Activated naive CD8-positive, alpha-beta T cell treated with anti-CD3 and anti-CD28 coated beads for 36 hours (primary cell): Measurements from ENCODE around the gene CALR. TPM values are rescaled to one million over a fixed set of nuclear protein-coding genes. Genes with fewer than 3 reads are reported as not detected.
A peak's percentile ranks its signal among the peaks of the same experiment; 100 is the strongest.
"Not testable (repeated sequence)": the region's sequence is repeated elsewhere in the genome, so short reads cannot be mapped to it uniquely, and the experiment has no call there.

Source experiments
- DNase-seq: peaks from one replicate; pipeline ENCODE4 v3.0.0; 2021
- H3K27ac Mint-ChIP-seq: one replicate; pipeline ENCODE4 v1.8.0; 2022; ENCODE audit warnings: mild to moderate bottlenecking, moderate library complexity, mixed read lengths
- H3K27me3 Mint-ChIP-seq: one replicate; pipeline ENCODE4 v1.8.0; 2022; ENCODE audit warnings: mild to moderate bottlenecking, mixed read lengths
- H3K36me3 Mint-ChIP-seq: one replicate; pipeline ENCODE4 v1.8.0; 2021; ENCODE audit warnings: mild to moderate bottlenecking, mixed read lengths
- H3K4me1 Mint-ChIP-seq: one replicate; pipeline ENCODE4 v1.8.0; 2021; ENCODE audit warnings: mixed read lengths
- H3K4me3 Mint-ChIP-seq: one replicate; pipeline ENCODE4 v1.8.0; 2022; ENCODE audit warnings: mild to moderate bottlenecking, moderate library complexity, mixed read lengths
- H3K9me3 Mint-ChIP-seq: one replicate; pipeline ENCODE4 v1.8.0; 2022; ENCODE audit warnings: mixed read lengths
- total RNA-seq, 2 experiments: library from RNA; stranded (reverse); gene quantifications; one replicate each; pipeline ENCODE4 v1.2.3, GENCODE V29; 2021

CALR gene
- total RNA-seq, 2 experiments from 2014 or later = 673 to 688 TPM

DNA sequence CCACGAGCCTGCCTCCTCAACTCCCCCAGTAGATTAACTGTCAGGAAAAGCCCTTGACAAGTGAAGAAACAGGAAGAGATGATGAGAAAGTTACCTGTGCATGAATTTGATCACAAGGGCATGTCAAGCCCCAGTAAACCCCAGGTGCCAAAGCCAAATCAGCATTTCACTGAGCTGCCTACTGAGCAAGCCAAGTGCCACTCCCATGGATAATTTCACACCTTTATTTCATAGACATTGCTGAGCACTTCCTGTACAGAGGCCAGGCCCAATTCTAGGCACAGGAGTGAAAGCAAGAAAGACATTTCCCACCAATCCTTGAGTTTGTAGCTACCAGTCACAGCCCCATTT is 16.2 kb downstream of the CALR start:
- Mint-ChIP-seq H3K27ac (peak overlapping the region; percentile 89), H3K36me3 (peaks cover 44% of the 10 kb centered on the region), H3K27me3 (no peaks in the 10 kb centered on the region), H3K4me1 (peaks cover 31% of the 10 kb centered on the region), H3K4me3 (peak overlapping the region; percentile 2), H3K9me3 (no peaks in the 10 kb centered on the region)
- no peak for DNase-seq

DNA sequence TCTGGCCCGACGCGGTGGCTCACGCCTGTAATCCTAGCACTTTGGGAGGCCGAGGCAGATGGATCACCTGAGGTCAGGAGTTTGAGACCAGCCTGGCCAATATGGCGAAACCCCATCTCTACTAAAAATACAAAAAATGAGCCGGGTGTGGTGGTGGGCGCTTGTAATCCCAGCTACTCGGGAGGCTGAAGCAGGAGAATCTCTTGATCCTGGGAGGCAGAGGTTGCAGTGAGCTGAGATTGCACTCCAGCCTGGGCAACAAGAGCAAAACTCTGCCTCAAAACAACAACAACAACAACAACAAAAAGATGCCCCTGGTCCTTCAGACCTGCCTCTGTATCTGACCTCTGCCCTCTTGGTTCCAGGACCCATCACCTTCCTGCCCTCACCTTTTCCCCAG is 17.2 kb downstream of the CALR start:
- H3K27me3 Mint-ChIP-seq, H3K9me3 Mint-ChIP-seq, DNase-seq: not testable (repeated sequence)
- peaks cover 39% of the 10 kb centered on the region for H3K36me3 Mint-ChIP-seq
- H3K4me3 Mint-ChIP-seq = peak overlapping the region; percentile 79
- H3K4me1 Mint-ChIP-seq = peaks cover 30% of the 10 kb centered on the region
- peak overlapping the region; percentile 89 for H3K27ac Mint-ChIP-seq

DNA sequence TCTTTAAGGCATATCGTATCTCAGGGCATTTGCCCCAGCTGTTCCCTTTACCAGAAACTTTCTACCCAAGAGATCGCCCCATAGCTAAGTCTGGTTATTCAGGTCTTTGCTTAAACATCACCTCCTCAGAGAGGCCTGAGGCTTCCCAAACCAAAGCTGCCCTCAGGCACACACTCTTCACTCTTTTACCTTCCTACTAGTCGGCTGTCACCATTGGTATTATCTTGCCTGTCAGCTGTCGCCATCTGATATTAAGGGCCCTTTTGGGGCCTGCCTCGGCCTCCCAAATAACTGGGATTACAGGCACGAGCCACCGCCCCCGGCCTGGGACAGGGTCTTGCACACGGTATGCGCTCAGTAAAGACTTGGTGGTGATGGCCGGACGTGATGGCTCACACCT is 17.6 kb downstream of the CALR start:
- peaks cover 36% of the 10 kb centered on the region for H3K36me3 Mint-ChIP-seq
- no peak for DNase-seq
- no peaks in the 10 kb centered on the region for H3K27me3 Mint-ChIP-seq
- H3K27ac Mint-ChIP-seq = peak overlapping the region; percentile 89
- peak overlapping the region; percentile 79 for H3K4me3 Mint-ChIP-seq
- H3K4me1 Mint-ChIP-seq = peaks cover 30% of the 10 kb centered on the region
- H3K9me3 Mint-ChIP-seq = no peaks in the 10 kb centered on the region

DNA sequence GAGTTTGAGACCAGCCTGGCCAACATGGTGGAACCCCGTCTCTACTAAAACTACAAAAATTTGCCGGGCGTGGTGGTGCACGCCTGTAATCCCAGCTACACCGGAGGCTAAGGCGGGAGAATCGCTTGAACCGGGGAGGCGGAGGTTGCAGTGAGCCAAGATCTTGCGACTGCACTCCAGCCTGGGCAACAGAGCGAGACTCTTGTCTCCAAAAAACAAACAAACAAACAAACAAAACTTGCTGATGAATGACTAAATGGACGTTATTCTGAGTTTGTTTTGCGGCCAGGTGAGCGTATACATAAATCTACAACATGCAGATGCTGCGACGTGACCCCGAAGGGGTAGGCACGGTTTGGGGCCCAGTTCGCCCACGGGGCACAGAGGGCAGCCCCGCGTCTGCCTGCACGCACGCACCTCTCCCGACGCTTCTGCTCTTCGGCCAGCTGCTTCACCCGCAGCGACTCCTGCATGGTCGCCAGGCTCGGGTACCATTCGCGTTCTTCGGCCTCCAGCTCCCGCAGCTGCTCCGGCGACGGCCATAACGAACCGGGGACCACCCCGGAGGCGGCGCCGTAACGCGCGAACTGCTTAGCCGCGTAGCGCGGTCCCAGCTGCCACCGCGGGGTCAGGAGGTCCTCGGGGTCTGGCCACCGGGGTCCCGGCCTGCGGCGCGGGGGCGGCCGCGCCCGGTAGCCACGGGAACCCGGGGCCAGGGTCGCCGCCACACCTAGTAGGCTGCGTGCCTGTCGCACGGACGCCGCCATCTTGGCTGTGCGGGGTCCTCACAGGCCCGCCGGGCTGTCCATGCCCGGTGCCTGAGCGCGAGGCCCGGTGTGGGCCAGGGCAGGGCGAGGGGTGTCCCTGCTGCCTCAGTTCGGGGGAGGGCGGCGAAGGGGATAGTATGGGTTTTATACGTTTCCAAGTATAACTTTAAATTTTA is 18.3 kb downstream of the CALR start, which contains the start of gene GADD45GIP1:
TSS of gene GADD45GIP1 (minus strand) at position 778 of the 943 bp plus-strand sequence. CDS start at position 767, 11 bp downstream.
- Mint-ChIP-seq H3K9me3 (no peaks in the 10 kb centered on the region), H3K27ac (peak within 1 kb of the TSS; percentile 96), H3K4me3 (peak within 1 kb of the TSS; percentile 91), H3K36me3 (peaks cover 31% of the 10 kb centered on the region), H3K4me1 (peaks cover 30% of the 10 kb centered on the region), H3K27me3 (no peaks in the 10 kb centered on the region)
- DNase-seq = peak; percentile 89

DNA sequence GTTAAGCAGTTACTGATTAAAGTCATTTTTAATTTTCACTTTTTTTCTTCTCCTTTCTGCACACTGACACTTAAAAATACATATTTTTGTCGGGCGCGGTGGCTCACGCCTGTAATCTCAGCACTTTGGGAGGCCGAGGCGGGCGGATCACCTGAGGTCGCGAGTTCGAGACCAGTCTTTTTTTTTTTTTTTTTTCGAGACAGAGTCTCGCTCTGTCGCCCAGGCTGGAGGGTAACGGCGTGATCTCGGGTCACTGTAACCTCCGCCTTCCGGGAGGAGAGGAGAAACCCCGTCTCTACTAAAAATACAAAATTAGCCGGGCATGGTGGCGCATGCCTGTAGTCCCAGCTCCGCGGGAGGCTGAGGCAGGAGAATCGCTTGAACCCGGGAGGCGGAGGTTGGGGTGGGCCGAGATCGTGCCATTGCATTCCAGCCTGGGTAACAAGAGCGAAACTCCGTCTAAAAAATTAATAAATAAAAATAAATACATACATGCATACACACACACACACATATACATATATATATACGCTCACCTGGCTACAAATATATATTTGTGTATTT is 19.1 kb downstream of the CALR start:
- H3K9me3 Mint-ChIP-seq, DNase-seq, H3K27me3 Mint-ChIP-seq: not testable (repeated sequence)
- H3K36me3 Mint-ChIP-seq = peaks cover 27% of the 10 kb centered on the region
- H3K27ac Mint-ChIP-seq = peak overlapping the region; percentile 96
- H3K4me1 Mint-ChIP-seq = peaks cover 30% of the 10 kb centered on the region
- peak overlapping the region; percentile 91 for H3K4me3 Mint-ChIP-seq

DNA sequence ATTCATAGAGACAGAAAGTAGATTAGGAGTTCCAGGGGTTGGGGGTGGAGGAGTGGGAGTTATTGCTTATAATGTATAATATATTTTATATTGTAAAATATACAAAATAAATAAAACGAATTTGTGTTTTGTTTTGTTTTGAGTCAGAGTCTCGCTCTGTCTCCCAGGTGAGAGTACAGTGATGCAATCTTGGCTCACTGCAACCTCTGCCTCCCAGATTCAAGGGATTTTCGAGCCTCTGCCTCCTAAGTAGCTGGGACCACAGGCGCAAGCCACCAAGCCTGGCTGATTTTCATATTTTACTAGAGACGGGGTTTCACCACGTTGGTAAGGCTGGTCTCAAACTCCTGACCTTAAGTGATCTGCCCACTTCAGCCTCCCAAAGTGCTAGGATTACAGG is 21.1 kb downstream of the CALR start:
- Mint-ChIP-seq H3K4me1 (peaks cover 21% of the 10 kb centered on the region), H3K36me3 (peaks cover 17% of the 10 kb centered on the region), H3K9me3 (no peaks in the 10 kb centered on the region), H3K4me3 (no peak overlapping the region), H3K27me3 (no peaks in the 10 kb centered on the region), H3K27ac (no peak overlapping the region)
- DNase-seq = no peak

DNA sequence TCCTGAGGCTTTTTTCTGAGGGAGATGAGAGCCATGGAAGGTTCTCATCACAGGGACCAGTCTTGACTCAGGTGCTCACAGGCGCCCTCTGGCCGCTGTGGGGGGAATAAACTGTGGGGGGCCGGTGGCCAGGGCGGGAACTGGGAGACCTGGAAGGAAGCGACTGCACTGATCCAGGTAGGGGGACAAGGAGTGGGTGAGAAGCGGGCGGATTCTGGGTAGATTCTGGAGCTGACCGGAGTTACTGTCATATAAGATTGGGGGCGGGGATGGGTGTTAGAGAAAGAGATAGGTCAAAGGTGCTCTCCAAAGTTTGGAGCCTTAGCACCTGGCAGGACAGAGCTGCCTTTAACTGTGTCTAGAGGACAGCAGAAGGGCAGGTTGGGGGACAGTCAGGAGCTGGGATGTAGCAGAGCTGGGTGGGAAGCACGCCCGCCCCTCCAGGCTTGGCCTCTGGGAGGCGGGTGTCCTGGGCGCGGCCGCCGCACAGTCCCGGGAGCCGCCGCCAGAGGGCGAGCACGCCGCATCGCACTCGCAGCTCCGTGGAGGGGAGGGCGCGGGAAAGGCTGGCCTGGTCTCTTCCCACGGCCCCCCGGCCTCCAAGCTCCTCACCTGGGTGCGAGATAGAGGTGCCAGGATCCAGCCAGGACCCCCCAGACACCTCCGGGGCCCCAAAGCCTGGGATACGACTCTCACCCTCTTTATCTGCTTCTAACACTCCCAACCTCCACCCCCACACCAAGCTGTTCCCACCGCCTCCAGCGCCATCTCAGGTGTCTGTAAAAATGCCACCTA is 26.8 kb downstream of the CALR start:
- Mint-ChIP-seq H3K4me1 (peaks cover 9% of the 10 kb centered on the region), H3K9me3 (no peaks in the 10 kb centered on the region), H3K27ac (peak overlapping the region; percentile 78), H3K36me3 (no peaks in the 10 kb centered on the region), H3K27me3 (no peaks in the 10 kb centered on the region), H3K4me3 (peak overlapping the region; percentile 80)
- peak; percentile 88 for DNase-seq

DNA sequence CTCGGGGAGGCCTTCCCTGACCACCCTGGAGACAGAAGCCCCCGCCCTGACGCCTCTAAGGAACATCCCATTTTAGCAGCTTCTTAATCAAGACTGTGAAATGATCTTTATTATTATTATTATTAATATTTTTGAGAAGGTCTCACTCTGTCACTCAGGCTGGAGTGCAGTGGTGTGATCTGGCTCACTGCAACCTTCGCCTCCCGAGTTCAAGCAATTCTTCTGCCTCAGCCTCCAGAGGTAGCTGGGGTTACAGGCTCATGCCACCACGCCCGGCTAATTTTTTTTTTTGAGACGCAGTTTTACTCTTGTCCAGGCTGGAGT is 27.4 kb downstream of the CALR start:
- H3K36me3 Mint-ChIP-seq = no peaks in the 10 kb centered on the region
- H3K27me3 Mint-ChIP-seq = no peaks in the 10 kb centered on the region
- H3K4me3 Mint-ChIP-seq = peak overlapping the region; percentile 44
- DNase-seq = no peak
- peaks cover 10% of the 10 kb centered on the region for H3K4me1 Mint-ChIP-seq
- H3K9me3 Mint-ChIP-seq = no peaks in the 10 kb centered on the region
- no peak overlapping the region for H3K27ac Mint-ChIP-seq

DNA sequence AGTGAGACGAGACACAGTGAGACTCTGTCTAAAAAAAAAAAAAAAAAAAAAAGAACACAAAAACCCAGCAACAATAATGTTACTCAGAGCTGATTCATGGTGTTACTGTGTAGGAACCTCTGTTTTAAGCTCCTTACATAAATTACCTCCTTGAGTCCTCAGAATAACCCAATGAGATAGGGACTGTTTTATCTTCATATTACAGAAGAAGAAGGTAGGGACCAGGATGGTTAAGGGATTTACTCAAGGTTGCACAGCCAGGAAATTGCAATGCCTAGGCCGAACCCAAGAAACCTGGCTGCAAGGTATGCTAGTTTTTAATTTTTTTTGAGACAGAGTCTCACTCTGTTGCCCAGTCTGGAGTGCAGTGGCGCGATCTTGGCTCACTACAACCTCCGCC is 29.5 kb downstream of the CALR start:
- H3K27ac Mint-ChIP-seq = no peak overlapping the region
- peaks cover 10% of the 10 kb centered on the region for H3K4me1 Mint-ChIP-seq
- DNase-seq = no peak
- H3K36me3 Mint-ChIP-seq = no peaks in the 10 kb centered on the region
- H3K4me3 Mint-ChIP-seq = no peak overlapping the region
- H3K9me3 Mint-ChIP-seq = no peaks in the 10 kb centered on the region
- H3K27me3 Mint-ChIP-seq = no peaks in the 10 kb centered on the region

DNA sequence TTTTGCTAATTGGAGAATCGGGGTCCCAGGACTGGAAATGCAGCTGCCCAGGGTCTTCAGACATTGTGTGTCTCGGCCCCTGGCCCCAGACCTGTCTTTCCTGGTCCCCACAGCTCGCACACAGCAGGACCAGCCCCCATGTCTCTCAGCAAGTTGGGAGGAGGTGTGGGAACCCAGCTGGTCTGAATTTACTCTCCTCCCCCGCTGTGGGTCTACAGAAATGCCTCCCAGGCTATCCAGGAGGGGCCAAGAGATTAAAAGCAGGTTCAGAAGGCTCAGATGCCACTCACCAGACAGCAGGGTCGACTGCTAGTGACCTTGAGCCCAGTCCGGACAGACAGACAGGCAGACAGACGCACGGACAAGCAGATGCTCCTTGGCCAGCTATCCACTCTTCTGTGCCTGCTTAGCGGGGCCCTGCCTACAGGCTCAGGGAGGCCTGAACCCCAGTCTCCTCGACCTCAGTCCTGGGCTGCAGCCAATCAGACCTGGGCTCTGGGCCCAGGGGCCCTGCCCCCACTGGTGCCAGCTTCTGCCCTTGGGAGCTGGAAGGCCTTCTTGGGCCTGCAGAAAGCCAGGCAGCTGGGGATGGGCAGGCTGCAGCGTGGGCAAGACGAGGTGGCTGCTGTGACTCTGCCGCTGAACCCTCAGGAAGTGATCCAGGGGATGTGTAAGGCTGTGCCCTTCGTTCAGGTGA is 31.0 kb downstream of the CALR start, which contains the start of gene DAND5:
TSS of gene DAND5 (plus strand) at position 285 of the 697 bp plus-strand sequence. CDS start at position 370, 85 bp downstream.
- Mint-ChIP-seq H3K4me3 (no peak within 1 kb of the TSS), H3K36me3 (no peaks in the 10 kb centered on the region), H3K27me3 (no peaks in the 10 kb centered on the region), H3K4me1 (peaks cover 10% of the 10 kb centered on the region), H3K27ac (peak within 1 kb of the TSS; percentile 39), H3K9me3 (no peaks in the 10 kb centered on the region)
- DNase-seq = no peak

DNA sequence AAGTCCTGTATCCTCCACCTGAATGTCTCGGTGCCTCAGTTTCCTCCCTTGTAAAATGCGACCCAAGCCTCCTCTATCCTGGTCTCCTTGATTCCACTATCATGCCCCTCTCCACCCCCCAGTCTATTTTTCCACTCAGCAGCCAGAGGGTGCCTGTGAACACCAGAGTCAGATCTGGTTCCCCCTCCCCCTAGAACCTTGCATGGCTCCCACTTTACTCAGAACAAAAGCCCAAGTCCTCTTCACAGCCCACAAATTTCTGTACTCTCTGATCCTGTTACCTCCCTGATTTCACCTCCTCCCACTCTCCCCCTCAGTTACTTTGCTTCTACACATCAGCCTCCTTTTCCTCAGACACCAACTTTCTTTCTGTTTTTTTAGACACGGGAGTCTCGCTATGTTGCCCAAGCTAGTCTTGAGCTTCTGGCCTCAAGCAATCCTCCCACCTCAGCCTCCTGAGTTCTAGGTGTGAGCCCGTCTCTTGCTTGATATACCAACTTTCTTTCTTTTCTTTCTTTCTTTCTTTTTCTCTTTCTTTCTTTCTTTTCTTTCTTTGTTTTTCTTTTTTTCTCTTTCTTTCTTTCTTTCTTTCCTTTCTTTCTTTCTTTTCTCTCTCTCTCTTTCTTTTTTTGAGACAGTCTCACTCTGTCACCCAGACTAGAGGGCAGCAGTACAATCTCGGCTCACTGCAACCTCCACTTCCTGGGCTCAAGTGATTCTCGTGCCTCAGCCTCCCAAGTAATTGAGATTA is 31.8 kb downstream of the CALR start:
- no peaks in the 10 kb centered on the region for H3K9me3 Mint-ChIP-seq
- no peaks in the 10 kb centered on the region for H3K27me3 Mint-ChIP-seq
- H3K27ac Mint-ChIP-seq = peak overlapping the region; percentile 39
- no peak overlapping the region for H3K4me3 Mint-ChIP-seq
- H3K4me1 Mint-ChIP-seq = peaks cover 6% of the 10 kb centered on the region
- DNase-seq = no peak
- H3K36me3 Mint-ChIP-seq = no peaks in the 10 kb centered on the region

DNA sequence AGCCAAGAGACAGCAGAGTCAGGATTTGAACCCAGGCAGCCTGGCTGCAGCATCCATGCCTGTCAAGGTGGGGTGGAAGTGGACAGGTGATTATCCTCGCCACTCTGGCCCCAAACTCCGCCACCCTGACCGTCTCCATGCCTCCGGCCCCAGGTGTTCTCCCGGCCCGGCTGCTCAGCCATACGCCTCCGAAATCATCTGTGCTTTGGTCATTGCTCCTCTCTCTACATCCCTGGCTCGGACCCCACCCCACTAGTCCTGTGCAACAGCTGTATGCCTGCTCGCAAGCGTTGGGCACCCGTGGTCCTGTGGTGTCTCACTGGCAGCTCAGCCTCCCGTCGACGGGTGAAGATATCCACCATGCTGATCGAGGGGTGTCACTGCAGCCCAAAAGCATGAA is 34.8 kb downstream of the CALR start:
- DNase-seq = no peak
- peaks cover 16% of the 10 kb centered on the region for H3K27me3 Mint-ChIP-seq
- no peaks in the 10 kb centered on the region for H3K9me3 Mint-ChIP-seq
- no peaks in the 10 kb centered on the region for H3K36me3 Mint-ChIP-seq
- H3K4me1 Mint-ChIP-seq = peaks cover 4% of the 10 kb centered on the region
- H3K4me3 Mint-ChIP-seq = no peak overlapping the region
- no peak overlapping the region for H3K27ac Mint-ChIP-seq

DNA sequence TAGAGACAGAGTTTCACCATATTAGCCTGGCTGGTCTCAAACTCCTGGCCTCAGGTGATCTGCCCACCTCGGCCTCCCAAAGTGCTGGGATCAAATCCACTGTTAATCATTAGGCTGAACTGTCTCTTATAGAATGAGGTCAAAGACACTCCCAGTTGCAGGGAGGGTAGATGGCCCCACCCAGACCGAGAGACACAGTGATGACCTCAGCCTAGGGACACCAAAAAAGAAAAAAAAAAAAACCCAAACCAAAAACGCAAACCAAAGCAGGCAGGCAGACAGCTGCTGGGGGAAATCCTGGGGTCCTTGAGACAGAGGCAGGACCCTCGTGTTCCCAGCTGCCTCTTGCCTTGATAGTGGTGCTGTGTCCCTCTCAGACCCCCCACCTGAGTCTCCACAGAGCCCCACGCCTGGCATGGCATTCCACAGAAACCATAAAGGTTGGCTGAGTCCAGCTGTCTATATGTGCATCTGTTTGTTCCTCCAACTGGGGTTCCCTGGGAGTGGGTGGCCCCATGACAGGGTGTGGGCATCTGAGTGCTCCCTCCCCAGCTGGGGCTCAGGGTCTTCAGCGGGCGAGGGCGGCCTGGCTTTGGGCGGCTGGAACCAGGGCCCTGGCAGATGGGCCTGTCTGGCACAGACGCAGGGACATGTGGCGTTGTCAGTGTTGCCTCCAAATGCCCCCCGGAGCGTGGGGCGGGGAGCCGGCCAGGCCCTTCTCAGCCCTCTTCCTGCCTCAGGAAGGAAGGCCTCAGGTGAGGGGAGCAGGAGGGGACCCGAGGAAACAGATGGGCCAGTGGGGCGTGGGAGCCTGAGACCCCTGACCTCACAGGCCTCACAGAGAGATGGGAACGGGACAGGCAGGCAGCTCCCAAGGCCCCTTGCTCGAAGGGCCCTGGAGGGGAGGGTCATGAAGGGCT is 36.2 kb downstream of the CALR start:
- Mint-ChIP-seq H3K27me3 (peaks cover 17% of the 10 kb centered on the region), H3K9me3 (no peaks in the 10 kb centered on the region), H3K36me3 (no peaks in the 10 kb centered on the region), H3K27ac (no peak overlapping the region), H3K4me1 (peaks cover 4% of the 10 kb centered on the region), H3K4me3 (no peak overlapping the region)
- DNase-seq = no peak
